Middle frontal gyrus (tissue), 1 donor: Measurements from ENCODE around the gene FAM171A2.
"Not testable (repeated sequence)": the region's sequence is repeated elsewhere in the genome, so short reads cannot be mapped to it uniquely, and the experiment has no call there.

ENCODE experiments used
- DNase-seq: peaks from one replicate; pipeline ENCODE4 v3.0.0-alpha.2; 2015; ENCODE audit warnings: low spot score; ENCODE audit errors: extremely low spot score

FAM171A2 gene

DNA sequence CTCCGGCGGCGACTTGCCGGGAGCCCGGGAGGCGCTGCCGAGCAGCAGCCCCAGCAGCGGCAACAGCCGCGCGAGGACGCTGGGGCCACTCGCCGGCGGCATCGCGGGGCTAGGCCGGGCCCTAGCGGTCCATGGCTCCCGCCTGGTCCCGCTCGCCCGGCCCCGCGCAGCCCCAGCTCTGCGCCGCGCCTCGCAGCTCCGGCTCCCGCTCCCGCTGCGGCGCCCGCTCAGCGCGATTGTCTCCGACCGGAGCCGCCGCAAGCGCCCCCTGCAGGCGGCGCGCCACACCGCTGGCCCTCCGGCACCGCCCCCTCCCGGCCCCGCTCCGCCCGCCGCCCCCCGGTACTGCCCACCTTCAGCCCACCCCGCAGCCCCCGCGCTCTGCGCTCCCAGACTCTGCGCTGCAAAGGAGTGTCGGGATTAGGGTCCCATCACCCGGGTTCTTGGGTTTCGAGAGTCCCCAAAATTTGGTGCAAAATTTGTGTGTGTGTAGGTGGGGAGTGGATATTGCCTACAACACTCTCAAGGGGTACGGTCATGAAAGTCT is at the start of gene FAM171A2:
Gene FAM171A2 (minus strand): TSS at position 241 of the 547 bp plus-strand sequence. CDS start 139 bp downstream, at position 102.
- no peak for DNase-seq

DNA sequence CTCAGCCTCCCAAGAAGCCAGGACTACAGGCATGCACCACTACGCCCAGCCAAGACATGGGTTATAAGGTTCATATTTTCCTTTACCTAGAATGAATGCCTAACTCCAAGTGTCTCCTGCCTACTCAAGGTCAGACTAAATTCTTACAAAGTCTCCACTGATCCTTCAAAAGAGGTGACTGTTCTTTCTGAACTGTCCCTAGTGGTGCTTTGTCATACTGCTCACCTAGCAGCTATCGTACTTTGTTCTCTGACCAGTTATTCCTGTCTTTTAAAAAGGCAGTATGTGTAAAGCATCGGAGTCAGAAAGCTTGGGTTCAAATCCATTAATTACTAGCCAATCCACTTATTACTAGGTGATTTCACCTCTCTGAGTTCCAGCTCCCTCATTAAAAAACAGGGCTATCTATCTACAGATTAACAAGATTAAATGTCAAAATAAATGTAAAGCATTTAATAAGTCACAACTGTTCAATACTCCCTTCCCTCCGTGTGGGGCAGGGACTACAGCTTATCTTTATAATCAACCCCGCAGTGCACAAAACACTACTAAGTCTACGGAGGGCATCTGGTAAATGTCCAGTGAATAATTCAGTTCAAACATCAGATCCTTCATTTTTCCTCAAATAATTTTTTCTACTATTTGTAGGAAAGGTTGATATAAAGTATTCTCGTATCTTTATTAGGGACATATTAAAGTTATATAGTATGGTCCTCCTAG is 45.8 kb upstream of the FAM171A2 start:
- DNase-seq: no peak

DNA sequence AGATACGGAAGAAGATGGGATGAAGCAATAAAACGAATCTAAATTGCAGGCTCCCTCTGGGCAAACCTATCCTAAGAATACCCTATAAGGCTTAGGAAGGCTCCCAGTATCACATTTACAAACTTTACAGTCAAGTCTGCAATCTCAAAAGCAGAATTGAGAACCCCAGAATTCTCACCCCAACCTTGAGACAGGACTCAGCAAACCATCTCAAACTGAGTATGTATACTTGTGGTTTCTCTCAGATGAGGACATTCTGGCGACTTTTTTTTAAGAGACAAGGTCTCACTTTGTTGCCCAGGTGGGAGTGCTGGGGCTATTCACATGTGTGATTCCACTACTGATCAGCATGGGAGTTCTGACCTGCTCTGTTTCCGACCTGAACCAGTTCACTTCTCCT is 45.1 kb upstream of the FAM171A2 start:
- no peak for DNase-seq

DNA sequence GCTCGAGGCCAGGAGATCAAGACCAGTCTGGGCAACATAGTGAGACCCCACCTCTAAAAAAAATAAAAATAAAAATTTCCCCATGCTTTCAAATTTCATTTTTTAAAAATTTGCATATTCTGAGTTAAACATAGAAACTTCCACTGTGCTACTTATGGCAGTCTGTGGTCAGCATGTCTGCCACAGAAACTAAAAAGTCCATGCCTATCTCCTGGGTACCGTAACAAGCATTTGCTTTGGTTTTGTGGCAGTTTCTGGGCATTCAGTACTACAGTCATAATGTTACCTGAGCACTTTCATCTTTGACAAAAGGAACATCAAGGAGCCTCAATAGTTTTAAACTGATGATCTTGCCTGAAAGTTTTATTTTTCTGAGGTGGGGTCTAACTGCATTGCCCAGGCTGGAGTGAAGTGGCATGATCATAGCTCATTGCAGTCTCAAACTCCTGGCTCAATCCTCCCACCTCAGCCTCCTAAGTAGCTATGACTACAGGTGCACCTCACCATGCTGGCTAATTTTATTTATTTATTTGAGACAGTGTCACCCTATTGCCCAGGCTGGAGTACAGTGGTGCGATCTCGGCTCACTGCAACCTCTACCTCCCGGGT is 39.0 kb upstream of the FAM171A2 start:
- DNase-seq: no peak

DNA sequence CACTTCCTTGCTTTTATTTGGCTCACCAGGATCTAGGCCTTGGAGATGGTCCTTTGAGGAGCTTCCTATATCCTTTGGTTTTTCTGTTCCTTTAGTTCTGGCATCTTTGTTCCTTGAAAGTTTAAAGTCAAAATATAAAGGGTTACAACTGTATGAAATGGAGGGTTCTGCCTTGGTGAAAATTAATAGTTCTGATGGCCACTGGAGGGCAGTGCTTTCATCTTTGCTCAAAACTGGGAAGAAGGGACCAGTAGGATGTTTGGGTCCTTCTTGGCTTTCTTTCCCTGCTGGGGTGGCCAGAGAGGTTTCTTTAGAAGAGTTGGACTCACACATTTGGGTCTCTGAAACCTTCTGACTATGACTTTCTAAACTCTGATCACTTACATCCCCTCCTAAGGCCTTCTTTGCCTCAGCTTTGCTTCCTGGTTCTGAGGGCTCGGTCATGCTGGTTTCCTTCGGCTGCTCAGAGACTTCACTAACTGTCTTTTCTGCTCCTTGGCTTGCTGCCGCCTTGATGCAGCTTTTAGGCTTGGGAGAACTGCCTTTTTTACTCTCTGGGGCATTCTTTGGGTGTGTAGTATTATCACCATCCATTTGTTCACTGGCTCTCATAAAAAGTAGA is 36.7 kb upstream of the FAM171A2 start:
- no peak for DNase-seq

DNA sequence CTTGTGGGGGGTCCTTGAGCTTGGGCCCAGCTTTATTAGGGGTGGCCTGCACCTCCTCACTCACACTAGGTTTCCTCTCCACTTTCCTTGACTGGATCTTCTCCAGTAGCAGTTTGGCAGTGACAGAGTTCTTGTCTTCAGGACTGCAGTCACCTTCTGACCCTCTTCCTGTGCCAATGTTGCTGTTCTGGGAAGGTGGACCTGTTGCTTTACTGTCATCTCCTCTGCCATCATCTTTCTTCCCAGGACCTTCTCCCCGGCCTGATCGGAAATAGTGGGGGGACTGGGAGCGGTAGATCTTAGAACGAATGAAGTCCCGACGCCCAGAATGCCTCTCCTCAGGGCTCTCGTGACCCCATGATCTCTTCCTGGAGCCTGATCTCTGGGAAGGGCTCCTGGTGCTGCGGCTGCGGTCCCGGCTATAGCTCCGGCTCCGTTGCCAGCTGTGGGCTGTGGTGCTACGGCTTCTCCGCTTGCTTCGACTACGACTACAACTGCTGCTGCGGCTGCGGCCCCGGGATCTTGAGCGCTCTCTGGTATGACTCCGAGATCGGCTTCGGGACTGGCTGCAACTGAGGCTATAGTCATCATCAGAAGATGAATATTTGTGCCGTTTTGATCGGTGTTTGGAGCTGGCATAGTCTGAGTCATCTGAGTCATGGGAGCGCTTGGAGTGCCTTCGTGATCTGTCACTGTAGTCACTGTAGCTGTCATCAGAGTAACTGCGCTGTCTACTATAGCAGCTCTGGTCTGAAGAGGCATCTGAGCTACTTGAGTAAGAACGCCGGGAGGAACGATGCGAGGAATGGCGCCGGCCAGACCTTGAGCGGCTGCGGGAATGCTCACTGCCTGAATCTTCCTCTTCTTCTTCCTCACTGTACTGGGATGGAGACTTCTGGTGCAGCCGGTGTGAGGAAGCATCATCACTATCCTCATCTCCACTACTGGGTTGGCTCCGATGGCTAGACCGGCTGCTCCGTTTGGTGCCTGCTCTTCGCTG is 35.3 kb upstream of the FAM171A2 start:
- peak; percentile 5 for DNase-seq

DNA sequence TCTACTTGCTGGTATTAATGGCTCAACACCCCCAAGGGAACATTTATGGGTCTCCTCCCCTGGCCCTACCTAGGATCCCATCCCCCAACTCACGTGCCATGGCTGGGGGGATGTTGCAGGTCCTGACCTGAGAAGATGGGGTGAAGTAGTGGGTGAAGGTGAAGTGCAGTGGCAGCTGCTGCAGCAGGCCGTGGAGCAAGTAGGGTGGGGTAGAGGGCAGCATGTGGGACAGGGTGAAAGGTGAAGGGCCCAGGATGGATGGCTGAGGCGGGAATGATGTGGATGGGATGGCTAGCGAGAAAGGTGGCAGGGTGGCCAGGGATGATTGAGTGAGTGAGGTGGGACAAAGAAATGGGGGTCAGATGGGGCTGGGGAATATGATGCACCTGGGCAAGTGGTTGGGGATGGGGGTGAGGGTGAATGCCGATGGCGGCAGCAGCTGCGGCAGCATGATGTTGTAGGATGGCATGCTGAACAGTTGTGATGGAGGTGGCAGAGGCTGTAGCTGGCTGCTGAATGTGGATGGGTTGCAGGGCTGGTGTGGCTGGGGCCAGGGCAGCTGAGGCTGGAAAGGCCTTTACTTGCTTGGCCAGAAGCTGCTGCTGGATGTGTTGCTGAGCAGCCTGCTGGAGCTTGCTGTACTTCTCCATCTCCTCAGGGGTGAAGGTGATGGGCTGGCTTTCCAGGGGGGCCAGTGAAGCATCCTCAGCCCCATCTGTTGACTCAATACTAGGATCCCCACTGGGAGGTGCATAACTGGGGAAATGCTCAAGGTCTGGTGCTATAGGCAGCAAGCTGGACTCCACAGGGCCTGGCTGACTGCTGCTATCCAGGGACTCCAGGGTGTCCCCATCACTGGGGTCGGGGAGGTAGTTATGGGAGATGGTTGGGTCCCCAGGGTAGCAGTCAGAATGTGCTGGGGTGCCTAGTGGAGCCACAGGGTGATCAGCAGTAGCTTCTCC is 34.1 kb upstream of the FAM171A2 start:
- no peak for DNase-seq

DNA sequence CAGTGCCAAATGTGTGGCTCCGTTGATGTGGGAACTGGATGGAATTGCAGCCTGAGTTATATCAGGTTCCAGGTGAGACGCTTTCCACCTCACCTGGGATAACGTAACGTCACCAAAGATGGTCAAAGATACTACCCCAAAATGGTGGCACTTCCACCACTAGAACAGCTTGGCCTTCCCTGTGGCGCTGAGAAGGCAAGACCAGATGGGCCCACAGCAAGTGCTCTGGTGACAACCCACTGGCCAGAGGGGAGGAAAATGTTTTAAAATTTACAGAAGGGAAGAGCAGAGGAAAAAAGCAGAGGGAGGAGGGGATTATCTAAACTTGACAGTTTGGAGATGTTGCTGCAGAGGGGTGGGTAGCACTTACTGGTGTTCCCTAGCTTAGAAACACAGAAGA is 33.3 kb upstream of the FAM171A2 start:
- no peak for DNase-seq

DNA sequence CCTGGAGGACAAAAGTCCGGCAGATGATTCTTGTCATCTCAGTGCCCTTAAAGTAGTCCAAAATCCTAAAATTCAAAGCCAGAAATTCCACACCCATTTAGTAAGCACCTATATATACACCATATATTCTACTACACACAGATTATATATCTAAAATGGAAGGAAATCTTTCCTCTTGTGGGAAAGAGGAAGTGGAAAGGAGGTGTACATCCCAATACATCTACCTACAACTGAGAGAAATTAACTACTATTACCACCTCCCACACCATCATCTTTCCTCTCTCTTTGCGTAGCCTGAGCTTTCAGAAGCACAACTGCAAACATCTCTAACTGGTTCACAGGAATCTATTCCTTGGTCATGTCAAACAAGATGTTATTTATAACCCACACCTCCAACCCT is 31.2 kb upstream of the FAM171A2 start:
- no peak for DNase-seq

DNA sequence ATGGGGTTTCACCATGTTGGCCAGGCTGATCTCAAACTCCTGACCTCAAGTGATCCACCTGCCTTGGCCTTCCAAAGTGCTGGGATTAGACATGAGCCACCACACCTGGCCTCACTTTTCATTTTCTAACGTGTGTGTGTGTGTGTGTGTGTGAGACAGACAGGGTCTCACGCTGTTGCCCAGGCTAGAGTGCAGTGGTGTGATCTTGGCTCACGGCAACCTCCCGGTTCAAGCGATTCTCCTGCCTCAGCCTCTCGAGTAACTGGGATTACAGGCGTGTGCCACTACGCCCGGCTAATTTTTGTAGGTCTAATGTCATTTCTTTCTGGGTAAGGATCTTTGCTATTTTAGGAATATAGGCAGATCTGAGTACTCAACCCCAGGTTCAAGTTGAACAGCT is 30.5 kb upstream of the FAM171A2 start:
- DNase-seq: not testable (repeated sequence)

DNA sequence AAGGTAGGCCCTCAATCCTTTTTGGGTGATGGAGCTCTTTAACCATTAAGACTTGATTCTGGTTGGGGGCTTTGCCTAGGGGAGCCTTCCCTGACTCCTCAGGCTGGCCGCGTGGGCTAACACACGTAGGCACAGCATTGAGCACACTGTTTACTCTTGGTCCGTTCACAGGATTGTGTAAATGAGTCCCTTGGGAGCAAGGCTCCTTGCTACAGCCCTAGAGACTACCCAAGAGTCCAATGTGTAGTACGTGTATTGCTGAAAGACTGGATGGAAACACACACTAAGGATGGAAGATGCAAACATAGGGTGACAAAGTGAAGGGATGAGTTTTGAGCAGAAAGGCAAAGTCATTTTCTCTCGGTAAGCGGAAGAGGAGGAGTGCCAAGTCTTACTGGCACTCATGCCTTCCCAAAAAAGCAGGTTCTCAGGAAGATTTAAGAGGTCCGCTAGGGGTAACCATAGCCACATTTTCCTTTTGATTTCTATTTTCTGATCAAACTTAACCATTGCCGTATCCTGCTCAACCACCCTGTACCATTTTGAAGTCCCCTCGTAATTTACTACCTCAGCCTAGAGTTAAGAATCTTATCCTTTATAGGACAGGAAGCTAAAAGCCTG is 26.7 kb upstream of the FAM171A2 start:
- no peak for DNase-seq

DNA sequence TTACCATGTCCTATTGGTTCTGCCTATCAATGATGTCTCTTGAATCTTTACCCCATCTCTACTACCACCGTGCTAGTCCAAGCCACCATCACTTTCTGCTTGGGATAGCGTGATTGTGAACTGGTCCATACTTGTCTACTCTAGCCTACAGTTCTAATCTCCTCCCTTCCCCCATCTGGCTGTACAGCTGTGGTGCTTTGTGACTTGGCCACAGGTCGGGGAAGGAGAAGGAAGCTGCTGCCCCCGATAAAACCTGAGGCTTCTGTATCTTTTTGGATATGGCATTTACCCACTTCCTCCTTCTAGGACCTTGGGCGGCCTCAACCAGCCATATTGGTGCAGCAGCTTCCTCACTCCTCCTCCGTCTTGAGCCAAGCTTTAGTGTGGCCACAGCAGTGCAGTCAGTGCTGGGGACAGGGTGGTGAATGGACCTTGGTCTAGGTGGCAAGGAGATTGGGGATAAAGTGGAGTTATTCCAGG is 26.1 kb upstream of the FAM171A2 start:
- no peak for DNase-seq

DNA sequence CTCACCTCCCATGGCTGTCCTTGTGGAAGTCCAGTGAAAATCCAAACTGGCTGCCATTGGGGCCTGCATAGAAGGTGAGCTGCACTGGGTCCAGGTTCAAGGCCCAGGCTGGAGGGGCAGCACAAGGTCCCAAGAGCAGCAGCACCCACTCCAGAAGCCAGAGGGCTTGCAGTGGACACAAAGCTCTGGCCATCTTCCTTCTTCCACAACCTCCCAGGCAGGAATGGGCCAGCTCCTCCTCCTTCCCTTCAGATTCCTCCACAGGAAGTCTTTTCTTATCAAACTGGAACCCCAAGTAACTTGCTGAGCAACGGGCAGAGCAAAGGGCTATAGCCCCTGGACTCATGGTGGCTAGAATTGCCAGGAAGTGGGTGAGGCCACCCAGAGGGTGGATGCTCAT is 25.6 kb upstream of the FAM171A2 start, which contains the start of gene ITGA2B:
Gene ITGA2B (minus strand): TSS at position 369 of the 400 bp plus-strand sequence. CDS start 176 bp downstream, at position 193.
- no peak for DNase-seq

DNA sequence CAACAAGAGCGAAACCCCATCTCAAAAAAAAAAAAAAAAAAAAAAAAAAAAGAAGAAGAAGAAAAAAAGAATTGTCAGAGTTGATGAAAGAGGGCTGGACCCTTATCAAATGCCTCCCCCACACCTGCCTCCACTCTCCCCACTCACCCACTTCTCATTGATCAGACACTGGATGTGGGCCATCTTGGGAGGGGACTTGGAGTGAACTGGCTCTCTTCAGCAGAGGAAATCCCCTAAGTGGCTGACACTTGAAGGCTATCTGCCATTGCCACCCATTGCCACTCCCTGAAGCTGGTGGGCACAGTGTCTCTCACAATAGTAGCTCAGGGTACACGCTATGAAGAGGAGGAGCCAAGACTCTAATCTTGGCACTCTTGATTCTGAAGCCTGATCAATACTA is 24.2 kb upstream of the FAM171A2 start:
- DNase-seq: no peak

DNA sequence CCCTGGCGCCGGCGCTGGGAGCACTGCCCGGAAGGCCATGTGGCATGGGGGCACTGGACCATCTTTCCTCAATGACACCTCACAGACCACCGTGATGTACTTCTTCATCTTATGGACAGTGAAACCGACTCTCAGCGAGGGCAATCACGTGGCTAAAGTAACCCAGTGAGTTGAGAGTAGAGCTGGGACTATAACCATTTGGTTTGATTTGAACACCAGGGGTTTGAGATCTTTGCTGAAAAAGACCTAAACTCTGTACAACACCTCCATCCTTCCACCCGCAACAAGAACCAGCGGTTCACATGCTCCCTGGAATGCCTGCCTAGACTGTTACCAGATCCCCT is 22.5 kb upstream of the FAM171A2 start:
- DNase-seq: no peak

DNA sequence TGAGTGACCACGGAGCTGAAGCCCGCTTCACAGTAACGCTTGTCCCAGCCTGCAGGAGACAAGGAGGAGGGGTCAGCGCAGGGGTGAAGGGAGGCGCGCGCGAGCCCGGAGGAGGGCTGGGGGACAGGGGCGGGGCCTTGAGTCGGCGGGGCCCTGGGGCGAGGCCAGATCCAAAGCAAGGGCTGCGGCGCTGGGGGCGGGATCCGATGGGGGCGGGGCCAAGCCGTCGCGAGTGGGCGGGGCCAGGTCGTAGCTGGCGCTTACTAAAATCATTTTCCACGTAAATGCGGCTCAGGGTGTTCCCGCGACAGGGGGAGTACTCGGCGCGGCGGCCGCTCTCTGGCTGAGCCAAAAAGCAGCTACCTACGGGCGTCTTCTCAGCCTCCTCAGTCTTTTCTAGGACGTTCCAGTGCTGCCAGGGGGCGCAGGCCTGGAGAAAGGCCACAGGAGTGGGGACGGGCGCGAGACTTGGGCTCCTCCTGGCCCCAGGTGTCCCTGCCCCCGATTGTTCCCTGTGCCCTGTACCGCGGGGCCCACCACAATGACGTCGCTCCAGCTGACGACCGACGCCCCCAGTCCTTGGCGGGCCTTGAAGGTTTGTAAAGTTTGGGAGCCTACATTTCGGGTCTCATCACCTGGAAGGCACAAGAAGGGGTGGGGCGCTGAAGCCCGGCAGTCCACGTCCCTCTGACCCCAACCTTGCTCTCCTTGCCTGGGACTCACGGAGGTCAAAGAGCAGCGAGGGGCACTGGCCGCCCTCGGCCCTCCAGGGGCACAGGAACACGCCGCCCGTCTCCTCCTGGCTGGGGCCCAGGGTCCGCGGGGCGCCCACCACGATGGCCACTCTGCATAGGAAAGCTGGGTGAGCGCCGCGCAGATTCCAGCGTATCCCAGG is 21.9 kb upstream of the FAM171A2 start:
- no peak for DNase-seq

DNA sequence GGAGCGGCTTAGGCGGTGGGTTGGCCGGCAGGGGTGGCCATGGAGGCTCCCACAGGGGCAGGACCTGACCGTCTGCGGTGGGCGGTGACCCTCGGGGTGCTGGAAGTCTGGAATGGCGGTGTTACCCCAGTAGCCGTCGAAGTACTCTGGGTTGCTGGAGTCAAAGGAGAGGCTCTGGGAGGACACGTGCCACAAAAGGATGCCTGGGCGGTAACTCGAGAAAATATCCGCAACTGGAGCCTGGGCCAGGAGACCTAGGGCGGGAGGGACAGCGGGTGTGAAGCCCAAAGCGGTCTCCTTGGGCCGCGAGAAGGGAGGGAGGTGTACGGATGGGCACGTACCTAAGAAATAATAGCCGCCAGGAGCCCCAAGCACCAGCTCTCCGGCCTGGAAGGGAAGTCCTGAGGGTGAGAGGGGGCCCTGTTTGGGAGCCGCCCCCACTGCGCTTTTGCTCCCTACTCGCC is 21.2 kb upstream of the FAM171A2 start:
- DNase-seq: no peak

DNA sequence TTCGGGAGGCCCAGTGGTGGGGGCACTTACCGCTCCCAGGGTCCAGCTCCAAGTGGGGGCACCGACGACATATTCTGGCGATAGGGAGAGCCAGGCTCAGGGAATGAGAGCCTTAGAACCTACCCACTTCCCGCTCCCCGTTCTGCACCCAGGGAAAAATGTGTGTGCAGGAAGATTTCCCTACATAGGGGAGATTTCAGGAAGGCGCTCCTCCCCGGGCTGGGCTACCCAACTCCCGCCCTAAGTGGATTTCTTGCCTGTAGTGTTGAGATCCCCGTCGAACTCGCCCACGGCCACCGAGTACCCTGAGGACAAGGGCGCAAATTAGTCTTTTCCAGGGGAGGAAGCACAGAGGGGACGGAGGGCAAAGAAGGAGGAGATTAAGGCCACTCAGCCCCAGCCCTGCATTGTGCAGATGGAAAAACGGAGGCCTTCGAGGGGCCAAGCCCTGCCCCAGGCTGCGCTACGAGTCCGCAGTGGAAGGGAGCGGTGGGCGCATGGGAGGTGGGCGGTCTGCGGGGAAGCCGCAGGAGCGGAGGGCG is 20.7 kb upstream of the FAM171A2 start:
- DNase-seq: no peak
